GM21360 (cell line): ENCODE data around the gene TEDC2.
"Not testable (repeated sequence)": the region's sequence is repeated elsewhere in the genome, so short reads cannot be mapped to it uniquely, and the experiment has no call there.

Experiments
- ATAC-seq: cut with Tn5 transposase; IDR thresholded peaks from one replicate; pipeline ENCODE4 v1.9.1; 2021; ENCODE audit warnings: mild to moderate bottlenecking, moderate library complexity; ENCODE audit not compliant: unreplicated experiment

TEDC2 gene

GRCh38 chr16:2437032-2437790 lies 22.7 kb upstream of the TEDC2 start:
- no peak for ATAC-seq

- no peak for ATAC-seq
These were observed 21.8 kb upstream of the TEDC2 start for GRCh38 chr16:2438121-2438520.

DNA sequence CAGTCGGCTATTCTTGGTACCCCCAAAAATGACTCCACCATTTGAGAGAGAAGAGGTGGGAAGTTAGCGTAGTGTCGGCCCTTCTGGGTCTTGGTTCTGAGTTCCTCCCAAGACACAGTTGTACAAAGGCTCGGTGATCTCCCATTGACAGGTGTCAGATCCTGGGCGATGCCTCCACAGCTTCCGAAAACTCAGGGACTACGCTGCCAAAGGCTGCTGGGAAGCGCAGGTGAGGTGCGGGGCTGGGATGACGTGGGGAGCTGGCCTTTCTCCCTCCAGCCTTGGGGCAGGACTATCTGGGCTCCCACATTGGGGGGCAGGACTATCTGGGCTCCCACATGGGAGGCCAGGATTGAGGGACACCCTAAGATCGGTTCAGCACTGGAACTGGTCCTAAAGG lies 20.3 kb upstream of the TEDC2 start:
- ATAC-seq, result no peak

DNA sequence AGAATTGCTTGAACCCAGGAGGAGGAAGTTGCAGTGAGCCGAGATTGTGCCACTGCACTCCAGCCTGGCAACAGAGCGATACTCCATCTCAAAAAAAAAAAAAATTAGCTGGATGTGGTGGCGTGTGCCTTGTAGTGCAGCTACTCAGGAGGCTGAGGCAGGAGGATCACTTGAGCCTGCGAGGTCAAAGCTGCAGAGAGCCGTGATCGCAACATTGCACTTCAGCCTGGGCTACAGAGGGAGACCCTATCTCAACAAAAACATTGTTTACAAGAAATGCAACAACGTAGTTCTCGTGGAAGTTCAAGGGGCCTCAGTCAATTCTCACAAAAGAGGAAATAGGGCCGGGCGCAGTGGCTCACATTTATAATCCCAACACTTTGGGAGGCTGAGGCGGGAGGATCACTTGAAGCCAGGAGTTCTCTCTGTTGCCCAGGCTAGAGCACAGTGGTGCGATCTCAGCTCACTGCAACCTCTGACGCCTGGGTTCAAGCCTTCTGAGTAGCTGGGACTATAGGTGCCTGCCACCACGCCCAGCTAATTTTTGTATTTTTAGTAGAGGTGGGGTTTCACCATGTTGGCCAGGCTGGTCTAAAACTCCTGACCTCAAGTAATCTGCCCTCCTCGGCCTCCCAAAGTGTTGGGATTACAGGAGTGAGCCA lies 18.6 kb upstream of the TEDC2 start:
- ATAC-seq, result not testable (repeated sequence)

- ATAC-seq, result no peak
These were observed 16.4 kb upstream of the TEDC2 start for GRCh38 chr16:2443555-2443954.

DNA sequence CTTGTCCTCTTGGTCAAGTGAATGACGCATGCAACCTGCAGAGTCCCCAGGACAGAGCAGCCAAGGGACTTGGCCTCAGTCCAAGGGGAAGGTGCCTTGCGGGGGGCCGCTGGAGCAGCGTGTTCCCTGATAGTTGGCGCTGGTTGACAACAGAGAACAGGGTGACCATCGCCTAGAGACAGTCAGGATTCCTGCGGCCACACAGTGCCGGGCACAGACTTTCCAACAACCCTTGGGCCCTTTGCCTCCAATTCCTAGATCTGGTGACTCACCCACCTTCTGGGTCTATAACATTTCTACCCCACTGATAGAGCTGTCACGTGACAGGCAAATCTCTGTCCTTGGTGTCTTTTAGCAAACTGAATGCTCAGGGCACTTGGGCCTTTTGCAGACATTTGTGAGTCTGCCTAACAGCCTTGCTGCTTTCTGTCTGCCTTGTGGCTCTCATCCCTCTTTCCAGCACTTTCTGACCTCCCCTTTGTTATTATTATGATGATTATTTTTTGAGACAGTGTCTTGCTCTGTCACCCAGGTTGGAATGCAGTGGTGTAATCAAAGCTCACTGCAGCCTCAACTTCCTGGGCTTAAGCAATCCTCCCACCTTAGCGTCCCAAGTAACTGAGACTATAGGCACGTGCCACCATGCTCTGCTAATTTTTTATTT lies 11.9 kb upstream of the TEDC2 start:
- no peak for ATAC-seq

DNA sequence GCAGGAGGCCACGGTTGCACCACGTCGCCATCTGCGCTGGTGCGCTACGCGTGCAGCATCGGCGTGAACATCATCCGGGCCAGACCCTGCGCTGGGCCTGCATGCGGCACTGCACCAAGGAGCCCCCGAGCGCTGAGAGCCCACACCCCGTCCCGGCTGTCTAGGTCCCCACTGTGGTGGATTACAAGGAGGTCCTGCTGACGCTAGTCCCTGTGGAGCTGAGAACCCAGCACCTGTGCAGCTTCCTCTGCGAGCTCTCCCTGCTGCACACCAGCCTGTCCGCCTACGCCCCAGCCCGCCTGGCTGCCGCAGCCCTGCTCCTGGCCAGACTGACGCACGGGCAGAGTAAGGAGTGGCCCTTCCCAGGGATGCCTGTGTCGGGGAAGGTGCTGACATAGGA lies 10.8 kb upstream of the TEDC2 start:
- ATAC-seq, result no peak

DNA sequence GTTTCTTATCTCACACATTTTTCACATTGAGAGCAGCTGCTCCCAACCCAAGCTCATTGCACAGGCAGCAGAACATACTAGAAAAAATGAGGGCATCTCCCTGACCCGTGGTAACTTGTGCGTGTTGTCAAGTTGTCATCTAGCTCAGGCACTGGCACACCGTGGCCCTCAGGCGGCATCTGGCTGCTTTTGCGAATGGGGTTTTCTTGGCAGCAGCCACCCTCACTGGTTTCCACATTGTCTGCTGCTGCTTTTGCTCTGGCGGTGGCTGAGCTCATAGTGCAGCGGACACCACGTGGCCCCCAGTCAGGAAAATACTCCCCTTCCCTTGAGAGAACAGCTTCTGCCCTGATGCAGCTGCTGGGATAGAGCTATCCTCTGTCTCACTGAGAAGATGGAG lies 9.4 kb upstream of the TEDC2 start:
- no peak for ATAC-seq

GRCh38 chr16:2450975-2451381 lies 8.9 kb upstream of the TEDC2 start:
- ATAC-seq, result no peak

DNA sequence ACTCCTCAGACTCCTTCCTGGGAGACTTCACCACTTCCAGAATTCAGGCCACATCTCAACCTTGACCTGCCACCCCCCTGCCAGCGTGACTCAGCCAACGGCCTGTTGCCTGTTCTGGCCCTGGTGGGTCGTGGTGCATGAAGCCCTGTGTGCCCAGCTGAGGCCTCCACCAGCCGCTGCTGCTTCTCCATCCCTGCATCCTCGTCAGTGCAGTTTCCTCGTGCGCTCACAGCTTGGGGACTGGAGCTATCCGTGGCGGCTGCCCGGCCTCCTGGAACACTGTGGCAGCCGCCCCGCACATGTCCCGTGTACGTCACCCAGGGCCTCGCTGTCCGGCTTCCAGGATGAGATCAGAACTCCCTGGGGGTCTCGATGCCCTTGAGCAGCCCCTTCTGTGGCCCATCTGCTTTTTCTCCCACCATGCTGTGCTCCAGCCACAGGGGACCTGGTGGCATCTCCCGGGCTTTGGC lies 8.0 kb upstream of the TEDC2 start:
- no peak for ATAC-seq

GRCh38 chr16:2452650-2453049 lies 7.3 kb upstream of the TEDC2 start:
- no peak for ATAC-seq

DNA sequence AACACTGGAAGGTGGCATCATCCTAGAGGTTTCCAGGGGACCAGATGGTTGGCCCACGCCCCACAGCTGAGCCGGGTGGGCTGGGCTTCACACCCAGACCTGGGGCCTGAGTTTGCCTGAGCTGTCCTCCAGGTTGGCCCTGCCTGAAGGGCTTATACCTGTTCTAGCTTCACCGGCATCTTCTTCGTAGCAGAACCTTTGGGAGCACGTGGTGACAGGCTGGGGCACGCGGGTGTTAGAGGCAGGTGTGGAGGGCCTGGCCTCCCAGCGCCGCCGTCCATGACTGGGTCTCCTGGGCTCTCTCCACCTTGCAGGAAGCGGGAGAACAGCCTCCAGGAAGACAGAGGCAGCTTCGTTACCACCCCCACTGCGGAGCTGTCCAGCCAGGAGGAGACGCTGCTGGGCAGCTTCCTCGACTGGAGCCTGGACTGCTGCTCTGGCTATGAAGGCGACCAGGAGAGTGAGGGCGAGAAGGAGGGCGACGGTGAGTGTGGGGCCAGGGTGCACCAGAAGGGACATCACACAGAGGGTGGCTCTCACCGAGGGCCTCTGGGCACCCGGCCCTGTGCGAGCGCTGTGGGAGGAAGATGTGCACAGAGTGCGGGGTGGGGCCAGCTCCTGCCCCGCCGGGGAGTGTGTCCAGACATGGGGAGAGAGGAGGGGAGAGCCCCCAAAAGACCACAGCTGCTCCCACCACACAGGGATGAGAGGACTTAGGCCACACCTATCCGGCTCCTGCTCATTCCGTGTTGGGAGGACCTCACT lies 4.6 kb upstream of the TEDC2 start:
- ATAC-seq, result no peak

DNA sequence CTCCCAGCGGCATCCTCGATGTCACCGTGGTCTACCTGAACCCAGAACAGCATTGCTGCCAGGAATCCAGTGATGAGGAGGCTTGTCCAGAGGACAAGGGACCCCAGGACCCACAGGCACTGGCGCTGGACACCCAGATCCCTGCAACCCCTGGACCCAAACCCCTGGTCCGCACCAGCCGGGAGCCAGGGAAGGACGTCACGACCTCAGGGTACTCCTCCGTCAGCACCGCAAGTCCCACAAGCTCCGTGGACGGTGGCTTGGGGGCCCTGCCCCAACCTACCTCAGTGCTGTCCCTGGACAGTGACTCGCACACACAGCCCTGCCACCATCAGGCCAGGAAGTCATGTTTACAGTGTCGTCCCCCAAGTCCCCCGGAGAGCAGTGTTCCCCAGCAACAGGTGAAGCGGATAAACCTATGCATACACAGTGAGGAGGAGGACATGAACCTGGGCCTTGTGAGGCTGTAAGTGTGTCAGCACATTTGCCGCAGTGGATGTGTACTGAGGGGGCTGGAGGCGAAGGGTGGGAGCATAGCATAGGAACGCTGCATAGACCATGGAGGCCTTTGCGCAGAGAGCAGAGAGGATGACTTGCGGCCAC lies 3.3 kb upstream of the TEDC2 start:
- no peak for ATAC-seq

GRCh38 chr16:2457267-2457666 lies 2.6 kb upstream of the TEDC2 start:
- no peak for ATAC-seq

DNA sequence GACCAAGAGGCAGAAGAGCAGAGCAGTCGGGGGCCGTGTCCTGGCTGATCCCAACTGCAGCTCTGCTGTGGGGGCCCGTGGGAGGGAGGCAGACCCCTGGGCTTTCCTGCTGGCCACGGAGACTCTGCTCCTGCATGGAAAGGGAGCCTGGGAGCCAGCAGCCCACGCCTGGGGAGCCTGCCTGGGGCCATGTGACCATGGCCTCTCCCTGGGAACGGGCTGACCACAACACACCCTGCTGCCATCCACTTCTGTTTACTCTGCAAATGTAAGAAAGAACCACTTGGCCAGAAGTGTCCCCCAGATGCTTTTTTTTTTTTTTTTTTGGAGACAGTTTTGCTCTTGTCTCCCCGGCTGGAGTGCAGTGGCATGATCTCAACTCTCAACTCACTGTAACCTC lies 2.0 kb upstream of the TEDC2 start:
- ATAC-seq, result no peak

DNA sequence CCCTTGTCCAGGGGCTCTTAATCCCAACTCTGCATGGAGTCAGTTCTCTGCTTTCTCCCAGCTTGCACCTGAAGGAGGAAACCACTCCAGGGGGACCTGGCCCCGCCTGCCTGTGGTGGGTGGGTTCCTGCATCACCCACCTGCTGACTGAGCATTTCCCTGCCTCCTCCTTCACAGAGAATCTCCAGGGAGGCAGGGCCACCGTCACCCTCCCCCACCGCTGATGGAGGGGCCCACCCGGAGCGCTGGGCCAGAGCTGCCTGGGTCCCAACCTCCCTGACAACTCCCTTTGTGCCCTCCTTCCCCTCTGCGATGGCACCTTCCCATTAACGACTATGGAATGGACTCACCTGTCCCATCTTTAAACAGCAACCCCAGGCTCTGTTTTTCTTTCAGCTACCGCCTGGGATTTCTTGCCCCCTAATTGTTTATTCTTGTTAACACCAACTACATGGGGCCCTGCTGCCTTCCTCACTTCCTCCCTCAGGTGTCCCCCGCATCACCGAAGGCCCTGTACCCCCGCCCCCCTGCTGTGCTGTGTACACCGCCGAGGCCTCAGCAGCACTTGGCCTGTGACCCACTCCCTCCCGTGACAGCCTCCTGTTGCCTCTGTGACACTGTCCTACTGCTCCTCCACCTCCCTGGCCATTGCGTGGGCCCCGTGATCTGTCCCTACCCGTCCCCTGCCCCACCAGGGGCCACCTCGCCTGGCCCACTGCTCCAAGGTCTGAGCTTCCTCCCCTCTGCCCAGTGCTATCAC lies 842 bp upstream of the TEDC2 start:
- ATAC-seq, result peak; percentile 4

DNA sequence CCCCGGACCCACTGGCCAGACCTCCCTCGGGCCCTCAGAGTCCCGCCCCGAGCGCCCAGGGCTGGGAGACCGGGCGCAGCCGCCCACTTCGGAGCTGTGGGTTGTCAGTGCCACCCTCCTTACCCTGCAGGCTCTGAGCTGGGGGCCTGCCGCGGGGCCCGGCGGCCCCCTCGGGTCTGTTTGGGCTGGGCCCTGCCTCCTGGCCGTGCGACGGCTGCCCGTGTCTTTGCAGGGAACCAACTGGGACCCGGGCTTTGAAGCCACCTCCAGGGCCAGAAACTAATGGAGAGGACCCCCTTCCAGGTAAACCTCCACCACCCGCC lies 443 bp downstream of the TEDC2 start:
- ATAC-seq, result no peak

DNA sequence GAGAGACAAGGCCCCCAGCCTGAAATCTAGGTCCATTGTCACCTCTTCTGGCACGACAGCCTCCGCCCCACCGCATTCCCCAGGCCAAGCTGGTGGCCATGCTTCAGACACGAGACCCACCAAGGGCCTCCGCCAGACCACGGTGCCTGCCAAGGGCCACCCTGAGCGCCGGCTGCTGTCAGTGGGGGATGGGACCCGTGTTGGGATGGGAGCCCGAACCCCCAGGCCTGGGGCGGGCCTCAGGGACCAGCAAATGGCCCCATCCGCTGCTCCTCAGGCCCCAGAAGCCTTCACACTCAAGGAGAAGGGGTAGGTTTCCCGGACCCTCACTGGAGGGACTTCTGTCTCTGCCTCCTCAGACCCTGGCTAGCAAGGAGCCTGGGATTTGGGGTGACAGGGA lies 1.0 kb downstream of the TEDC2 start:
- no peak for ATAC-seq

- ATAC-seq, result no peak
These were observed 2.3 kb downstream of the TEDC2 start for GRCh38 chr16:2462031-2462866.
